Stimulated activated effector memory CD8-positive, alpha-beta T cell treated with anti-CD3 and anti-CD28 coated beads, Interleukin-12 subunit alpha, Interleukin-12 subunit beta, amount 100 ng/mL, for 72 hours (primary cell): ENCODE measurements around the gene LGALS9B.
"Not testable (repeated sequence)": the region's sequence is repeated elsewhere in the genome, so short reads cannot be mapped to it uniquely, and the experiment has no call there.

Experiments
- ATAC-seq: fragments of 150-1000 bp; cut with Tn5 transposase; 2 replicates; pipeline ENCODE4 v1.10.0; 2021
- DNase-seq, 2 donors: peaks; one replicate each; pipeline ENCODE4 v3.0.0; 2021 to 2022; ENCODE audit warnings: low spot score in 2 of 2
- H3K27ac Mint-ChIP-seq: one replicate; pipeline ENCODE4 v1.8.0; 2022; ENCODE audit warnings: mild to moderate bottlenecking, mixed read lengths
- H3K36me3 Mint-ChIP-seq: one replicate; pipeline ENCODE4 v1.8.0; 2022; ENCODE audit warnings: mild to moderate bottlenecking, mixed read lengths
- H3K4me1 Mint-ChIP-seq: one replicate; pipeline ENCODE4 v1.8.0; 2022; ENCODE audit warnings: mixed read lengths
- H3K4me3 Mint-ChIP-seq: one replicate; pipeline ENCODE4 v1.8.0; 2022; ENCODE audit warnings: mild to moderate bottlenecking, mixed read lengths
- H3K9me3 Mint-ChIP-seq: one replicate; pipeline ENCODE4 v1.8.0; 2022; ENCODE audit warnings: mixed read lengths

The LGALS9B gene

GRCh38 chr17:20467447-20467846, at the start of gene LGALS9B:
Gene LGALS9B, minus strand, starts transcription at chr17:20467539. Its CDS starts 69 bp downstream, at chr17:20467470.
- not testable (repeated sequence) for H3K27ac Mint-ChIP-seq, H3K36me3 Mint-ChIP-seq, H3K4me1 Mint-ChIP-seq, H3K9me3 Mint-ChIP-seq, DNase-seq
- H3K4me3 Mint-ChIP-seq: peak within 1 kb of the TSS; percentile 45
- ATAC-seq: peak; percentile 74

- DNase-seq, H3K9me3 Mint-ChIP-seq, H3K4me3 Mint-ChIP-seq, H3K36me3 Mint-ChIP-seq, ATAC-seq, H3K4me1 Mint-ChIP-seq, H3K27ac Mint-ChIP-seq: not testable (repeated sequence)
These were observed 49.6 kb upstream of the LGALS9B start for GRCh38 chr17:20516986-20517385.

GRCh38 chr17:20515099-20515498, 47.8 kb upstream of the LGALS9B start:
- not testable (repeated sequence) for H3K36me3 Mint-ChIP-seq, DNase-seq, H3K4me1 Mint-ChIP-seq, H3K4me3 Mint-ChIP-seq, H3K9me3 Mint-ChIP-seq, H3K27ac Mint-ChIP-seq, ATAC-seq

GRCh38 chr17:20513539-20513938, 46.2 kb upstream of the LGALS9B start:
- not testable (repeated sequence) for H3K9me3 Mint-ChIP-seq, ATAC-seq, H3K4me1 Mint-ChIP-seq, H3K36me3 Mint-ChIP-seq, H3K27ac Mint-ChIP-seq, H3K4me3 Mint-ChIP-seq, DNase-seq

GRCh38 chr17:20512378-20512777, 45.0 kb upstream of the LGALS9B start:
- H3K4me1 Mint-ChIP-seq, H3K9me3 Mint-ChIP-seq, H3K4me3 Mint-ChIP-seq, H3K27ac Mint-ChIP-seq, H3K36me3 Mint-ChIP-seq, ATAC-seq, DNase-seq: not testable (repeated sequence)

GRCh38 chr17:20511778-20512177, 44.4 kb upstream of the LGALS9B start:
- H3K36me3 Mint-ChIP-seq, H3K9me3 Mint-ChIP-seq, ATAC-seq, H3K4me1 Mint-ChIP-seq, H3K4me3 Mint-ChIP-seq, DNase-seq, H3K27ac Mint-ChIP-seq: not testable (repeated sequence)

- not testable (repeated sequence) for DNase-seq, H3K27ac Mint-ChIP-seq, H3K4me1 Mint-ChIP-seq, H3K4me3 Mint-ChIP-seq, H3K36me3 Mint-ChIP-seq, ATAC-seq, H3K9me3 Mint-ChIP-seq
These were observed 38.0 kb upstream of the LGALS9B start for GRCh38 chr17:20505333-20505732.

- H3K27ac Mint-ChIP-seq, ATAC-seq: not testable (repeated sequence)
These were observed 37.2 kb upstream of the LGALS9B start for GRCh38 chr17:20504388-20505066.

GRCh38 chr17:20501896-20502295, 34.6 kb upstream of the LGALS9B start:
- not testable (repeated sequence) for DNase-seq, H3K4me3 Mint-ChIP-seq, H3K27ac Mint-ChIP-seq, H3K4me1 Mint-ChIP-seq, ATAC-seq, H3K9me3 Mint-ChIP-seq, H3K36me3 Mint-ChIP-seq

More at GRCh38 chr17:20504388-20505066, 37.2 kb upstream of the LGALS9B start:
- H3K4me3 Mint-ChIP-seq, DNase-seq, H3K36me3 Mint-ChIP-seq, H3K4me1 Mint-ChIP-seq, H3K9me3 Mint-ChIP-seq: not testable (repeated sequence)

GRCh38 chr17:20500346-20500745, 33.0 kb upstream of the LGALS9B start:
- not testable (repeated sequence) for ATAC-seq, H3K27ac Mint-ChIP-seq, H3K36me3 Mint-ChIP-seq, H3K9me3 Mint-ChIP-seq, H3K4me1 Mint-ChIP-seq, H3K4me3 Mint-ChIP-seq, DNase-seq

GRCh38 chr17:20495420-20495819, 28.1 kb upstream of the LGALS9B start:
- not testable (repeated sequence) for H3K36me3 Mint-ChIP-seq, H3K9me3 Mint-ChIP-seq, ATAC-seq, H3K4me3 Mint-ChIP-seq, DNase-seq, H3K27ac Mint-ChIP-seq, H3K4me1 Mint-ChIP-seq

GRCh38 chr17:20494735-20495134, 27.4 kb upstream of the LGALS9B start:
- DNase-seq, ATAC-seq, H3K4me1 Mint-ChIP-seq, H3K4me3 Mint-ChIP-seq, H3K9me3 Mint-ChIP-seq, H3K27ac Mint-ChIP-seq, H3K36me3 Mint-ChIP-seq: not testable (repeated sequence)

GRCh38 chr17:20494147-20494546, 26.8 kb upstream of the LGALS9B start:
- H3K9me3 Mint-ChIP-seq, H3K27ac Mint-ChIP-seq, H3K4me3 Mint-ChIP-seq, H3K36me3 Mint-ChIP-seq, DNase-seq, ATAC-seq, H3K4me1 Mint-ChIP-seq: not testable (repeated sequence)

GRCh38 chr17:20492971-20493370, 25.6 kb upstream of the LGALS9B start:
- not testable (repeated sequence) for ATAC-seq

GRCh38 chr17:20492099-20492498, 24.8 kb upstream of the LGALS9B start:
- H3K4me3 Mint-ChIP-seq, H3K9me3 Mint-ChIP-seq, ATAC-seq, H3K4me1 Mint-ChIP-seq, H3K27ac Mint-ChIP-seq, DNase-seq, H3K36me3 Mint-ChIP-seq: not testable (repeated sequence)

More at GRCh38 chr17:20492971-20493370, 25.6 kb upstream of the LGALS9B start:
- not testable (repeated sequence) for DNase-seq, H3K4me3 Mint-ChIP-seq, H3K36me3 Mint-ChIP-seq, H3K9me3 Mint-ChIP-seq, H3K4me1 Mint-ChIP-seq, H3K27ac Mint-ChIP-seq

- not testable (repeated sequence) for H3K9me3 Mint-ChIP-seq, ATAC-seq, DNase-seq, H3K4me3 Mint-ChIP-seq, H3K27ac Mint-ChIP-seq, H3K36me3 Mint-ChIP-seq, H3K4me1 Mint-ChIP-seq
These were observed 17.6 kb upstream of the LGALS9B start for GRCh38 chr17:20484930-20485329.
